Tibial nerve (tissue), 4 donors: Measurements from ENCODE around the gene DUSP18. TPM values are rescaled to one million over a fixed set of nuclear protein-coding genes. Genes with fewer than 3 reads are reported as not detected.

ENCODE experiments used
- DNase-seq, 2 donors: peaks; one replicate each; pipeline ENCODE4 v3.0.0-alpha.2; 2019; ENCODE audit warnings: low spot score in 2 of 2
- H3K27ac ChIP-seq, 4 donors: fragments of 200-600 bp; sonication (generic) in 3 of 4; one replicate each; pipeline ENCODE4 v1.5.1; 2017 to 2019; ENCODE audit warnings: mild to moderate bottlenecking in 1 of 4
- H3K27me3 ChIP-seq, 2 donors: fragments of 200-600 bp; sonication (generic) in 1 of 2; one replicate each; pipeline versions ENCODE4 v1.5.1 to v1.6.0; 2017 to 2019
- H3K36me3 ChIP-seq, 3 donors: fragments of 200-600 bp; sonication (generic); one replicate each; pipeline ENCODE4 v1.5.1; 2018 to 2019
- H3K4me1 ChIP-seq, 4 donors: fragments of 200-600 bp; sonication (generic) in 3 of 4; one replicate each; pipeline ENCODE4 v1.5.1; 2017 to 2019
- H3K4me3 ChIP-seq, 4 donors: fragments of 200-600 bp; sonication (generic) in 3 of 4; one replicate each; pipeline ENCODE4 v1.5.1; 2017 to 2019; ENCODE audit warnings: mild to moderate bottlenecking in 1 of 4, moderate library complexity in 1 of 4
- H3K9me3 ChIP-seq, 4 donors: fragments of 200-600 bp; sonication (generic) in 3 of 4; one replicate each; pipeline ENCODE4 v1.5.1; 2017 to 2019
- CTCF ChIP-seq, 5 experiments: fragments of 200-600 bp in 3 of 5; fragments of 450-650 bp in 2 of 5; sonication (generic) in 3 of 5; IDR thresholded peaks; one replicate each; pipeline ENCODE4 v1.5.1; 2016 to 2019; ENCODE audit warnings: antibody characterized with exemption in 5 of 5, mild to moderate bottlenecking in 3 of 5, moderate library complexity in 2 of 5
- EP300 ChIP-seq, 2 donors: sonication (generic); formaldehyde crosslinking; IDR thresholded peaks; one replicate each; pipeline ENCODE4 v1.6.1; 2017; ENCODE audit warnings: antibody characterized with exemption in 2 of 2, mild to moderate bottlenecking in 1 of 2
- POLR2A ChIP-seq, 2 donors: fragments of 450-650 bp; IDR thresholded peaks; one replicate each; pipeline ENCODE4 v1.6.1; 2017; ENCODE audit warnings: antibody characterized with exemption in 2 of 2, mild to moderate bottlenecking in 2 of 2, moderate library complexity in 2 of 2
- WGBS, 2 donors: methylation state at CpG; one replicate each; pipeline ENCODE4 v1.1.5; 2018; 5-methylcytosine and 5-hydroxymethylcytosine counted together
- total RNA-seq, 4 donors: library from RNA; depleted of rRNA; stranded (reverse); fragments of >200 nt; gene quantifications; one replicate each; pipeline ENCODE4 v1.1.0, GENCODE V29; 2016

The DUSP18 gene
- total RNA-seq, 4 donors from 2014 or later = 8.8 to 12.0 (median 10.4) TPM

- TF ChIP-seq POLR2A (IDR thresholded peaks at IDR 0.05) (no peak), CTCF (IDR thresholded peaks at IDR 0.05) (no peak)
- no peak overlapping the region for H3K27ac ChIP-seq
- no peaks in the 10 kb centered on the region for H3K27me3 ChIP-seq
- H3K9me3 ChIP-seq = peaks cover 0 to 6% (median 0%) of the 10 kb centered on the region in 4 donors
- WGBS, 2 donors = 92 to 96% methylated on average over 5 of the region's 5 CpGs
- H3K4me1 ChIP-seq = no peaks in the 10 kb centered on the region
- DNase-seq = no peak
- no peaks in the 10 kb centered on the region for H3K36me3 ChIP-seq
- H3K4me3 ChIP-seq = no peak overlapping the region
Observed at GRCh38 chr22:30704978-30705377, 37.3 kb upstream of the DUSP18 start.

GRCh38 chr22:30702856-30703255, 35.2 kb upstream of the DUSP18 start:
- TF ChIP-seq POLR2A (IDR thresholded peaks at IDR 0.05) (no peak), CTCF (IDR thresholded peaks at IDR 0.05) (no peak), EP300 (IDR thresholded peaks at IDR 0.05) (no peak)
- H3K4me3 ChIP-seq = no peak overlapping the region
- no peaks in the 10 kb centered on the region for H3K27me3 ChIP-seq
- H3K4me1 ChIP-seq = no peaks in the 10 kb centered on the region
- no peaks in the 10 kb centered on the region for H3K36me3 ChIP-seq
- DNase-seq = no peak
- no peaks in the 10 kb centered on the region for H3K9me3 ChIP-seq
- no peak overlapping the region for H3K27ac ChIP-seq
- 100% methylated on average over 1 of the region's 1 CpG for WGBS, 2 donors

- WGBS, 2 donors = 97 to 100% methylated on average over 1 of the region's 1 CpG
Observed at GRCh38 chr22:30701872-30702271, 34.2 kb upstream of the DUSP18 start.

GRCh38 chr22:30697975-30698374, 30.3 kb upstream of the DUSP18 start:
- Histone ChIP-seq H3K27me3 (peaks cover 0 to 11% of the 10 kb centered on the region in 2 donors), H3K4me1 (peaks cover 0 to 16% (median 8%) of the 10 kb centered on the region in 4 donors), H3K36me3 (no peaks in the 10 kb centered on the region), H3K9me3 (no peaks in the 10 kb centered on the region), H3K27ac (no peak overlapping the region), H3K4me3 (no peak overlapping the region)
- no peak for DNase-seq
- WGBS, 2 donors = 94 to 96% methylated on average over 7 of the region's 7 CpGs
- TF ChIP-seq CTCF (IDR thresholded peaks at IDR 0.05) = no peak
- no peak for TF ChIP-seq EP300 (IDR thresholded peaks at IDR 0.05)
- TF ChIP-seq POLR2A (IDR thresholded peaks at IDR 0.05) = no peak

More at GRCh38 chr22:30701872-30702271, 34.2 kb upstream of the DUSP18 start:
- no peaks in the 10 kb centered on the region for H3K27me3 ChIP-seq
- no peaks in the 10 kb centered on the region for H3K9me3 ChIP-seq
- DNase-seq = no peak
- no peak overlapping the region for H3K27ac ChIP-seq
- H3K36me3 ChIP-seq = no peaks in the 10 kb centered on the region
- H3K4me3 ChIP-seq = no peak overlapping the region
- H3K4me1 ChIP-seq = no peaks in the 10 kb centered on the region
- no peak for TF ChIP-seq CTCF (IDR thresholded peaks at IDR 0.05)
- TF ChIP-seq POLR2A (IDR thresholded peaks at IDR 0.05) = no peak

- DNase-seq = no peak
- Histone ChIP-seq H3K4me1 (peaks cover 0 to 16% (median 8%) of the 10 kb centered on the region in 4 donors), H3K9me3 (no peaks in the 10 kb centered on the region), H3K4me3 (no peak overlapping the region), H3K27ac (no peak overlapping the region), H3K27me3 (peaks cover 0 to 11% of the 10 kb centered on the region in 2 donors), H3K36me3 (no peaks in the 10 kb centered on the region)
- TF ChIP-seq EP300 (IDR thresholded peaks at IDR 0.05) (no peak), POLR2A (IDR thresholded peaks at IDR 0.05) (no peak), CTCF (IDR thresholded peaks at IDR 0.05) (no peak)
- 74 to 79% methylated on average over 7 of the region's 7 CpGs for WGBS, 2 donors
Observed at GRCh38 chr22:30695871-30696655, 28.4 kb upstream of the DUSP18 start.
